Germinal center (tissue), 1 donor: ENCODE data around the gene STRN3.
"Not testable (repeated sequence)": the region's sequence is repeated elsewhere in the genome, so short reads cannot be mapped to it uniquely, and the experiment has no call there.

Experiments
- DNase-seq: peaks from one replicate; pipeline ENCODE4 v3.0.0; 2012; ENCODE audit warnings: mixed read lengths, low spot score

STRN3 gene

GRCh38 chr14:30969796-30970195 is 56.4 kb downstream of the STRN3 start:
- not testable (repeated sequence) for DNase-seq

- not testable (repeated sequence) for DNase-seq
Observed at GRCh38 chr14:30967364-30968098, 58.6 kb downstream of the STRN3 start.

DNA sequence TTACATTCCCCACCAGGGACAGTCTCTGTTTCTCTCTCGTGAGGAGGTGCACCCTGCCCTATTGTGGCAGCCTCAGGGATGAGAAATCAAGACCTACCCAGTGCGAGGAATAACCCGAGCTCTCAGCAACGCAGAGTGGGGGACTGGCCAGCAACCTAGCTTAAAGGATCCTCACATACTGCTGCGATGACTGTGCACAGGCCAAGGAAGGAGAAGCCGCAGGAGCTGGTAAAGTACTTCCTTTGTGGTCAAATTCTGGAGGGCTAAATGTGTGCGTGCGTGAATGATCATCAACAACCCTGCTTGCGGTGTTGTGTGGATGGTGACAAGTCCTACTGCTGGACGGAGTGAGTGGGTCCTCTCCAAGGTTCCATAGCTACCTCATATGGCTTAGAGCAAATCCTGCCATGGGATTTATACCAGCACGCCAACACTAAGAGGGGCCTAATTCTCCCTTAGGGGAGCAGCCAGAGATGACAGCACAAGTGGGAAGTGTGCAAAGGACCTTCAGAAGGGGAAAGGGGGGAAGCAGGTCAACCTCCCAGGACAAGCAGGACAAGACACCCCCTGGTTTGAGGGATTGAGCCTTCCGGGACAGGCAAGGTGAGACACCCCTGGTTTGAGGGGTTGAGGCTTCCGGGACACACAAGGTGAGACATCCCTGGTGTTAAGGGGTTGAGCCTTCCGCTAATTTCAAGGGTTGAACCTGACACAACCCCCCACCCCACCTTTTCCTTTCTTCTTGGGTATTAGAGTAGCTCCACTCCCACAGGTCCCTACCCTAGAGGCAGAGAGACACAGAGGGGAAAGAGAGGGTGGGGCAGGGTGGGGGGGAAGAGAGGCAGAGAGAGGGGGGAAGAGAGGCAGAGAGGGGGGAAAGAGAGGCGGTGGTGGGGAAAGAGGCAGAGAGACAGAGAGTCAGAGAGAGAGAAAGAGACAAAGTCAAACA is 59.5 kb downstream of the STRN3 start:
- no peak for DNase-seq

DNA sequence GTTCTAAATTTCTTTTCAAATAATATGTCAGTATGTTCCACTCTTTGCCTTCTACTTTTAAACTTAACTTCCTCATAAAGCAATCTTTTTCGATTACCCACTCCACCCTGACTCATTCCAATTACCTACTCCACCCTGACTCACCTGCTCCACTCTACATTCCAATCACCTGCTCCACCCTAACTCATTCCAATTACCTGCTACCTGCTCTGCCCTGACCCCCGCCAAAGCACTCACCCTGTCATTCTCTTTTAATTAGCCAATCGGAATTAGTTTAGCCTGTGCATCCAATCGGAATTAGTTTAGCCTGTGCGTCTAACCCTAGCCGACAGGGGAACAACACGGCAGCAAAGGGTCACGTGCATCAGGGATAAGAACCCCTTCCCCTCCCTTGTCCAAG is 60.3 kb downstream of the STRN3 start:
- DNase-seq = not testable (repeated sequence)

DNA sequence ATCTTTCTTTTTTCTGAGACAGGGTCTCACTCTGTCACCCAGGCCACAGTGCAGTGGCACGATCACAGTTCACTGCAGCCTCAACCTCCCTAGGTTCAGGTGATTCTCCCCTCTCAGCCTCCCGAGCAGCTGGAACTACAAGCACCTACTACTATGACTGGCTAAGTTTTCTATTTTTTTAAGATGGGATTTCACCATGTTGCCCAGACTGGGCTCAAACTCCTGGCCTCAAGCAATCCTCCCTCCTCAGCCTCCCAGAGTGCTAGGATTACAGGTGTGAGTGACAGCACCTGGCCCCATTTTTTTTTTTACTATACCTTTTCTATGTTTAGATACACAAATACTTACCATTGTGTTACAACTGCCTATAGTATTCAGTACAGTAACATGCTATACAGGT is 63.6 kb downstream of the STRN3 start:
- DNase-seq = not testable (repeated sequence)

DNA sequence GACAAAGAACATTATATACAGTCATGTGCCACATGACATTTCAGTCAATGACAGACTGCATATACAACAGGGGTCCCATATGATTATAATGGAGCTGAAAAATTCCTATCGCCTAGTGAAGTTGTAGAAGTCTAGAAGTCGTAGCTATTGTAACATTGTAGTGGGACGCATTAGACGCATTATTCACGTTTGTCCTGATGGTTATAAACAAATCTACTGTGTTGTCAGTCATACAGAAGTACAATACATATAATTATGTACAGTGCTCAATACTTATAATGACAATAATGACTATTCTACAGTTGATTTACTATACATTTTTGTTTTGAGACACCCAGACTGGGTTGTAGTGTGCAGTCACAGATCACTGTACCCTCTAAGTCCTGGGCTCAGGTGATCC is 64.8 kb downstream of the STRN3 start:
- no peak for DNase-seq

GRCh38 chr14:30960216-30960615 is 66.0 kb downstream of the STRN3 start:
- DNase-seq = no peak

- no peak for DNase-seq
Observed at GRCh38 chr14:30958555-30959407, 67.4 kb downstream of the STRN3 start.

DNA sequence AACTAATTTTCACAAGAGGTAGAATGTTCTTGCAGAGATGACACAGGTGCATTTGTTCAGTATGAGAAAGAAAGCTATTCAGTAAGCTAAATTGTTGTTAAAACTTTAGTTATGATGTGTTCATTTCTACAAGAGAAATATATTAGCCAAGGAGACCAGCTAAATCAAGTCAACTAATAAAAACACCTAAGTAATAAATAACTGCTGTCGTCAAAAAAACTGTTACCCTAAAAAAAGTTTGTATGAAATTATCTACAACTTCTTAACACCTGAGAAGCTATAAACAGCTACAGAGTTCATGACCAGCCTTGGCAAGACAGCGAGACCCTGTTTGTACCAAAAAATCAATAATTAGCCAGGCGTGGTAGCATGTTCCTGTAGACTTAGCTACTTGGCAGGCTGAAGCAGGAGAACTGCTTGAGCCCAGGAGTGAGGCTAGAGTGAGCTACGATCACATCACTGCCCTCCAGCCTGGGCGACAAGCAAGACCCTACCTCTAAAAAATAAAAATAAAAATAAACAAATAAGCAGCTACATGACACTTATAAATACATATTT is 68.3 kb downstream of the STRN3 start:
- DNase-seq = no peak

DNA sequence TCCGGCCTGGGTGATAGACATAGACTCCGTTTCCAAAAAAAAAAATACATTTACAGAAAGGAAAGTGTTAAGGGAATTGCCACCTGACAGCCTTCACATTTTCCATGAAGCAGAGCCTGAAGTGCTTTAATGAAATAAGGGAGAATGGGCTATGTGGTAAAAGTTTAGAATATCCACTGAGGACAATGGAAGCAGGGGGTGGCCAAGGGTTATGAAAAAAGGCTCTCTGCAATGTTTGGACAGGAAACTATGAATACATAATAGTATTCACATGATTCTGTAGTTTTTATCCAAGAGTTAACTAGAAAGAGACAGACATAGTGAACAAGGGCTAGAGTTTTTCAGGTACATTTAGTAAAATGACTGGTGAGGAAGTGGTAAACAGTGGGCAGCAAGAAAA is 76.5 kb downstream of the STRN3 start:
- no peak for DNase-seq

DNA sequence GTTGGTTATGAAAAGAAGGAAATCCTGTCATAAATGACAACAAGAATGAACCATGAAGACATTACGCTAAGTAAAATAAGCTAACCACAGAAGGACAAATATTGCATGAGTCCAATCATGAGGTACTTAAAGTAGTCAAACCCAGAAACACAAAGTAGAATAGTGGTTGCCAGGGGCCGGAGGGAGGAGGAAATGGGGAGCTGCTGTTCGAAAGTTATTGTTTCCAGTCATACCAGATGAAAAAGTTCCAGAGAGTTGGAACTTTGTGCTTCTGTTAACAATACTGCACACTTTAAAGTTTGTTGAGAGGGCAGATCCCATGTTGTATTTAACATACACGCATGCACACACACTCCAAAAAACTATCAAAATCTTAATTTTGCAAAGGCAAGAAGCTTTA is 82.5 kb downstream of the STRN3 start:
- DNase-seq = no peak

- DNase-seq = no peak
Observed at GRCh38 chr14:30940886-30941285, 85.3 kb downstream of the STRN3 start.

DNA sequence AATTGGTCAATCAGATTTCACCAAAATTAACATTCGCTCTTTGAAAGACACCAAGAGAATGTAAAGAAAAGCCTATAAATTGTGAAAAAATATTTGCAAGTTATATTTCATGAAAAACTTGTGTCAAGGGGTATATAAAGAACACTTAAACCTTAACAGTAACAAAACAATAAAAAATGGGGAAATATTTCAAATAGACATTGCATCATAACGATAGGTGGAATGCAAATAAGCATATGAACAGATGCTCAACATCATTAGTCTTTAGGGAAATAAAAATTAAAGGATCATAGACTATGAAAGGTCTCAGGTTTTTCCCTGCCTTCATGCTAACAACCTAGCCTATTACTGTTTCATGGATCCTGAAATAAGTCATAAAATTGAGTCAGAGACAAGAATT is 87.6 kb downstream of the STRN3 start:
- no peak for DNase-seq

- no peak for DNase-seq
Observed at GRCh38 chr14:30935445-30935844, 90.7 kb downstream of the STRN3 start.

DNA sequence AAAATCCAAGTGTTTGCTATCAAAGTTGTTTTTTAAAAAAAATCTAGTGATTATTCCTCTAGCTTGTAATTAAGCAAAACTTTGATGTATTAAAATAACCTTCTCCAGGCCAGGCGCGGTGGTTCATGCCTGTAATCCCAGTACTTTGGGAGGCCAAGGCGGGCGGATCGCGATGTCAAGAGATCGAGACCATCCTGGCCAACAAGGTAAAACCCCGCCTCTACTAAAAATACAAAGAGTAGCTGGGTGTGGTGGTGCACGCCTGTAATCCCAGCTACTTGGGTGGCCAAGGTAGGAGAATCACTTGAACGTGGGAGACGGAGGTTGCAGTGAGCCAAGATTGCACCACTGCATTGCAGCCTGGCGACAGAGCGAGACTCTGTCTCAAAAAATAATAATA is 92.2 kb downstream of the STRN3 start:
- DNase-seq = not testable (repeated sequence)

GRCh38 chr14:30928462-30928861 is 97.7 kb downstream of the STRN3 start:
- DNase-seq = no peak

DNA sequence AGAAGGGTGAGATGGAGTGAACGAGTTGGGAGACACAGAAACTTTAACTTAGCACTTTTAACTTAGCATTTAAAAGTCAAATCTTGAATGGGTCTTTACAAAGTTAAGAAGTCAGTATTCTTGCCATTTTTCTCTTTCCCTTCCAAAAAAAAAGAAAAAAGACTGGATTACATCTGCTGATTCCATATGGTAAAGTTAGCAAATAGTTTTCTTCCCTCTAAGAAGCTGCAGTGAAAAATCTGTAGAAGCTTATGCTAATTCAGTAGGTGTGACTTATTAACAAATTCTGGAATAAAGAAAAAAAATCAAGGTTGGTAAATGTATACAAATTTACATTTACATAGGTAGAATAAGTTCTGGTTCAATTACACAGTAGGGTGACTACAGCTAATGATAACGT is 100.9 kb downstream of the STRN3 start:
- DNase-seq = no peak

- no peak for DNase-seq
Observed at GRCh38 chr14:30921788-30922187, 104.4 kb downstream of the STRN3 start.

- DNase-seq = no peak
Observed at GRCh38 chr14:30921305-30921704, 104.9 kb downstream of the STRN3 start.

- DNase-seq = no peak
Observed at GRCh38 chr14:30915596-30915995, 110.6 kb downstream of the STRN3 start.

GRCh38 chr14:30914812-30915211 is 111.4 kb downstream of the STRN3 start:
- DNase-seq = no peak

GRCh38 chr14:30908826-30909225 is 117.4 kb downstream of the STRN3 start:
- no peak for DNase-seq
